HG02981 (cell line): Measurements from ENCODE around the gene ZNF385A.

ENCODE experiments used
- ATAC-seq: cut with Tn5 transposase; IDR thresholded peaks from one replicate; pipeline ENCODE4 v1.9.1; 2021; ENCODE audit warnings: mild to moderate bottlenecking, moderate library complexity; ENCODE audit not compliant: unreplicated experiment

The ZNF385A gene

GRCh38 chr12:54416687-54417603 lies 32.4 kb upstream of the ZNF385A start:
- ATAC-seq: no peak

- no peak for ATAC-seq
Measured at GRCh38 chr12:54415221-54415929, 30.8 kb upstream of the ZNF385A start.

GRCh38 chr12:54413284-54414190 lies 29.0 kb upstream of the ZNF385A start:
- ATAC-seq: peak; percentile 56

GRCh38 chr12:54412786-54413185 lies 28.3 kb upstream of the ZNF385A start:
- ATAC-seq: peak; percentile 31

GRCh38 chr12:54412348-54412747 lies 27.8 kb upstream of the ZNF385A start:
- no peak for ATAC-seq

GRCh38 chr12:54411391-54412241 lies 27.1 kb upstream of the ZNF385A start:
- ATAC-seq: no peak

GRCh38 chr12:54409267-54409666 lies 24.7 kb upstream of the ZNF385A start:
- no peak for ATAC-seq

GRCh38 chr12:54407183-54407905 lies 22.8 kb upstream of the ZNF385A start:
- ATAC-seq: no peak

- ATAC-seq: no peak
Measured at GRCh38 chr12:54405573-54405972, 21.0 kb upstream of the ZNF385A start.

- ATAC-seq: no peak
Measured at GRCh38 chr12:54405106-54405505, 20.6 kb upstream of the ZNF385A start.

- ATAC-seq: no peak
Measured at GRCh38 chr12:54404061-54405004, 19.8 kb upstream of the ZNF385A start.

GRCh38 chr12:54401119-54401518 lies 16.6 kb upstream of the ZNF385A start:
- no peak for ATAC-seq

- peak; percentile 75 for ATAC-seq
Measured at GRCh38 chr12:54398995-54399793, 14.7 kb upstream of the ZNF385A start.

- ATAC-seq: no peak
Measured at GRCh38 chr12:54398218-54398617, 13.7 kb upstream of the ZNF385A start.

- no peak for ATAC-seq
Measured at GRCh38 chr12:54397157-54397556, 12.6 kb upstream of the ZNF385A start.

GRCh38 chr12:54395545-54395944 lies 11.0 kb upstream of the ZNF385A start:
- ATAC-seq: no peak

- no peak for ATAC-seq
Measured at GRCh38 chr12:54394986-54395385, 10.5 kb upstream of the ZNF385A start.
